GM23248 (cell line): ENCODE data around the gene TMEM234.

Experiments
- EZH2 ChIP-seq: fragments of 200-600 bp; sonication (generic); IDR thresholded peaks from 2 replicates; pipeline ENCODE4 v1.6.1; 2018; ENCODE audit warnings: antibody characterized with exemption, mild to moderate bottlenecking; ENCODE audit not compliant: insufficient read depth, poor library complexity, severe bottlenecking
- EZH2phosphoT487 ChIP-seq: fragments of 200-600 bp; sonication (generic); IDR thresholded peaks from 2 replicates; pipeline ENCODE4 v1.6.1; 2018; ENCODE audit warnings: antibody characterized with exemption, moderate library complexity, mild to moderate bottlenecking, low read depth; ENCODE audit not compliant: insufficient read depth

DNA sequence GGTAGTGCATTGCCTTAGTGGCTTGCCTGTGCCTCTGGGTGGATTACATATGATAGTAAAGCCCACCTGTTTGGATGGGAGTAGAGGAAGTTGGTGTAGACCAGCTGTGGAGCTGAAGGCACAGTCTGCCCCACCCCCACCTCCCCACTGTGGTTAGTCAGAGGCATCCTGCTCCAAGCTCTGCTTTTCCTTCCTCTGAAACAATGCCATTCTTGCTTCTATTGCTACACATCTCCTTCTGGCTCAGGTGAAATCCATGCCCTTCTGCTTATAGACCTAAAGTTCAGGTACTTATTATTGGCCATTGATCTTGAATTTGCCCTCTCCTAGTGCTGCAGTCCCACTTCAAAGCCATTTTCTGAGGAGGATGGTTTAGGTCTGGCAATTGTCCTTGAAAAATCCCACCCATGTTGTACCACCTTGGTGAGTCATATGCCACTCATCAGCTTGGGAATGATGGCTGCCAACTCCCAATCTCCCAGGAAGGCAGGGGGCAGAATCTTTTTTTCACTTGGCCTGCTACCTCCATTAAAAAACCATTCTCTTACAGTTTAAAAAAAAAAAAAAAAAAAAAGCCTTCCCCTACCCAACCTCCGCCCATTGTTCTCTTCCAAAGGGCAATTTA lies 49.4 kb downstream of the TMEM234 start:
- TF ChIP-seq EZH2phosphoT487 (no peak), EZH2 (no peak)
